Smooth muscle cell (in vitro differentiated cells): ENCODE data around the gene GPX3. TPM values are rescaled to one million over a fixed set of nuclear protein-coding genes. Genes with fewer than 3 reads are reported as not detected.

Source experiments
- DNase-seq: peaks from one replicate; lab custom pipeline; 2025; ENCODE audit not compliant: unreplicated experiment; lab: John Stamatoyannopoulos, UW
- H2AFZ ChIP-seq: fragments of 200-600 bp; sonication (generic); 2 replicates; pipeline ENCODE4 v1.6.0; 2016; ENCODE audit warnings: antibody characterized with exemption, low read depth, mild to moderate bottlenecking
- H3F3A ChIP-seq: fragments of 200-600 bp; sonication (generic); 2 replicates; pipeline ENCODE4 v1.6.0; 2017; ENCODE audit warnings: antibody characterized with exemption, low read depth
- H3K27ac ChIP-seq: fragments of 200-600 bp; sonication (generic); 2 replicates; pipeline ENCODE4 v1.5.1; 2016; ENCODE audit warnings: low read depth, mild to moderate bottlenecking
- H3K27me3 ChIP-seq: fragments of 200-600 bp; sonication (generic); 2 replicates; pipeline ENCODE4 v1.6.1; 2016; ENCODE audit warnings: low read depth, mild to moderate bottlenecking
- H3K36me3 ChIP-seq: fragments of 200-600 bp; sonication (generic); 2 replicates; pipeline ENCODE4 v1.5.1; 2016; ENCODE audit warnings: low read depth
- H3K4me1 ChIP-seq: fragments of 200-600 bp; sonication (generic); 2 replicates; pipeline ENCODE4 v1.5.1; 2016; ENCODE audit warnings: low read depth
- H3K4me2 ChIP-seq: fragments of 200-600 bp; sonication (generic); 2 replicates; pipeline ENCODE4 v1.6.0; 2016; ENCODE audit warnings: mild to moderate bottlenecking
- H3K4me3 ChIP-seq: fragments of 200-600 bp; sonication (generic); 2 replicates; pipeline ENCODE4 v1.5.1; 2016; ENCODE audit warnings: mild to moderate bottlenecking
- H3K79me2 ChIP-seq: fragments of 200-600 bp; sonication (generic); 2 replicates; pipeline ENCODE4 v1.6.0; 2016; ENCODE audit warnings: low read depth, mild to moderate bottlenecking
- H3K9ac ChIP-seq: fragments of 200-600 bp; sonication (generic); 2 replicates; pipeline ENCODE4 v1.6.0; 2016; ENCODE audit warnings: low read depth
- H3K9me3 ChIP-seq: fragments of 200-600 bp; sonication (generic); replicated peaks from 2 replicates; pipeline ENCODE4 v1.5.1; 2016; ENCODE audit warnings: low read depth
- H4K20me1 ChIP-seq: fragments of 200-600 bp; sonication (generic); 2 replicates; pipeline ENCODE4 v1.6.0; 2016; ENCODE audit warnings: low read depth
- WGBS: methylation state at CpG from one replicate; pipeline ENCODE4 v1.1.7; 2016; ENCODE audit warnings: low lambda C conversion rate; 5-methylcytosine and 5-hydroxymethylcytosine counted together
- polyA plus RNA-seq: library from polyadenylated mRNA; unstranded; fragments of >200 nt; fragmentation: Nextera tagmentation; extraction: Ambion mirVana; gene quantifications from 2 replicates; pipeline ENCODE4 v1.2.1, GENCODE V29; 2016
- total RNA-seq: library from RNA; depleted of rRNA; stranded (reverse); fragments of >200 nt; gene quantifications from 2 replicates; pipeline ENCODE4 v1.2.3, GENCODE V29; 2014
- TF ChIP-seq, protein P1 (sequence below): fragments of 200-600 bp; sonication (generic); IDR thresholded peaks from 2 replicates; pipeline ENCODE4 v1.5.1; 2017; ENCODE audit warnings: borderline replicate concordance, mild to moderate bottlenecking, antibody characterized with exemption; ENCODE audit not compliant: insufficient read depth, poor library complexity, severe bottlenecking

Gene GPX3
- total and polyA plus RNA-seq, 2 experiments from 2014 or later = 32.6 to 67.5 TPM

DNA sequence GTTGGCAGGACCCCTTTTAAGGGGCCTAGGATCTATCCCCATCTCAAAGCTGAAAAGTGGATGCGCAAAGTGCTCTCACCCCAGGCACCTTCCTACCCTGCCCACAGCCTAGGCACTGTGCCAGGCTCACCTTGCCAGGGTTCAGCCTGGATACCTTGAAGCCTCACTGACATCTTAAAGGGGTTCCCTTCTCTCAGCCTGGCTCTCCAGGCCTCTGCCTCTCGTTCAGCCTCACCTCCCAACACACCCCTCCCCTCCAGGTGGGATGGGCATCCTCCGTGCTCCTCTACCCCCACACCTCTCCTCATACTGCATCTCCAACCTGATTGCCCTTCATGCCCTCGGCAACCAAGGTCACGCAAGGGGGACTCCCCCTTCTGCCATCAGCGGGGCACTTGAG, 34.9 kb downstream of the GPX3 start:
- no peak overlapping the region for H3K4me2 ChIP-seq
- DNase-seq = no peak
- H3K9ac ChIP-seq = no peak overlapping the region
- no peaks in the 10 kb centered on the region for H3K27me3 ChIP-seq
- H3K79me2 ChIP-seq = no peaks in the 10 kb centered on the region
- H4K20me1 ChIP-seq = peaks cover 47% of the 10 kb centered on the region
- peaks cover 7% of the 10 kb centered on the region for H3K36me3 ChIP-seq
- no peak overlapping the region for H2AFZ ChIP-seq
- no peak overlapping the region for H3K4me3 ChIP-seq
- TF ChIP-seq, protein P1, sequence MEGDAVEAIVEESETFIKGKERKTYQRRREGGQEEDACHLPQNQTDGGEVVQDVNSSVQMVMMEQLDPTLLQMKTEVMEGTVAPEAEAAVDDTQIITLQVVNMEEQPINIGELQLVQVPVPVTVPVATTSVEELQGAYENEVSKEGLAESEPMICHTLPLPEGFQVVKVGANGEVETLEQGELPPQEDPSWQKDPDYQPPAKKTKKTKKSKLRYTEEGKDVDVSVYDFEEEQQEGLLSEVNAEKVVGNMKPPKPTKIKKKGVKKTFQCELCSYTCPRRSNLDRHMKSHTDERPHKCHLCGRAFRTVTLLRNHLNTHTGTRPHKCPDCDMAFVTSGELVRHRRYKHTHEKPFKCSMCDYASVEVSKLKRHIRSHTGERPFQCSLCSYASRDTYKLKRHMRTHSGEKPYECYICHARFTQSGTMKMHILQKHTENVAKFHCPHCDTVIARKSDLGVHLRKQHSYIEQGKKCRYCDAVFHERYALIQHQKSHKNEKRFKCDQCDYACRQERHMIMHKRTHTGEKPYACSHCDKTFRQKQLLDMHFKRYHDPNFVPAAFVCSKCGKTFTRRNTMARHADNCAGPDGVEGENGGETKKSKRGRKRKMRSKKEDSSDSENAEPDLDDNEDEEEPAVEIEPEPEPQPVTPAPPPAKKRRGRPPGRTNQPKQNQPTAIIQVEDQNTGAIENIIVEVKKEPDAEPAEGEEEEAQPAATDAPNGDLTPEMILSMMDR = no peak
- WGBS = 97% methylated on average over 6 of the region's 6 CpGs
- H3F3A ChIP-seq = no peaks in the 10 kb centered on the region
- H3K4me1 ChIP-seq = no peaks in the 10 kb centered on the region
- H3K27ac ChIP-seq = no peak overlapping the region
- no peaks in the 10 kb centered on the region for H3K9me3 ChIP-seq

DNA sequence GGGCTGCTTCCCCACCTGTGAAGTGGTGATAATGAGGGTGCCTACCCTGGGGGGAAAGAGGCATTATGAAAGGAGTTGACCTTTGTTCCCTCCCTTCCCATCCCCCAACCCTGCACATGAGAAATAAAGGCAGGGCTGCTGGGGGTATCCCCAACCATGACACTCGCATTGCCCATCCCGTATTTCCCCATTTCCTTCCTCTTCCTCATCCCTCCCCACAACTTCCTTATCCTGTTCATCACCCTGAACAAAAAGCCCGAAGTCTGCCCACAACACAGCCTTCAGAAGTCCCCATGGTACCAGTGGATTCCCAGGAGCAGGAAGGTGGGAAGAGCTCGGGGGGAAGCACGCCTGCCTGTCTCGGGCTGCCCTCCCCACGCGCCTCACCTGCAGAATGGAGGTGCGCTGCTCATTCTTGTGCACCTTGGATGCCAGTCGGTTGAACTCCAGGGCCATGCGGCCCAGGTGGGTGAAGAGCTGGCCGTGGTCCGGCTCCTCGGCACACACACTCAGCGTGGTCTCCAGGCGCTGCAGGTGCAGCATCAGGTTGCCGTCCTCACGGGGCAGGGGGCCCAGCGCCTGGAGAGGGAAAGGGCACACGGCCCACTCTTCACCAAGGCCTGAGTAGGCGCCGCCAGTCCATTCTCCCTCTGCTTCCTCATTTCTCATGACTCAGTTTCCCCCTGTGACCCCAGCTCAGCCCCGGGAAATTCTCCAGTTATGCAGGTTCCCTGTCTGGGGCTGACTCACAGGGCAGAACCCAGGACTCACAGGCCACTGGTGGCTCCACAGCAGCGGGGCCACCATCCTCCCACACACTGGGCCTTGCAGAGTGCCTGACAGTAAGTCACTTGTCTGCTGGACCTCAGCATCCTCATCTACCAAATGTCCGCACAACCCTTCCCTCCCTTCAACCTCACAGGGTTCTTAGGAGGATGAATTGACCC, 36.3 kb downstream of the GPX3 start:
- no peak for DNase-seq
- Histone ChIP-seq H3K27ac (no peak overlapping the region), H3K36me3 (peaks cover 2% of the 10 kb centered on the region), H3K79me2 (no peaks in the 10 kb centered on the region), H3K9ac (no peak overlapping the region), H2AFZ (no peak overlapping the region), H4K20me1 (peaks cover 45% of the 10 kb centered on the region), H3F3A (no peaks in the 10 kb centered on the region), H3K4me3 (no peak overlapping the region), H3K9me3 (no peaks in the 10 kb centered on the region), H3K4me1 (no peaks in the 10 kb centered on the region), H3K4me2 (no peak overlapping the region), H3K27me3 (no peaks in the 10 kb centered on the region)
- TF ChIP-seq, protein P1 = no peak
- WGBS = 96% methylated on average over 25 of the region's 25 CpGs

DNA sequence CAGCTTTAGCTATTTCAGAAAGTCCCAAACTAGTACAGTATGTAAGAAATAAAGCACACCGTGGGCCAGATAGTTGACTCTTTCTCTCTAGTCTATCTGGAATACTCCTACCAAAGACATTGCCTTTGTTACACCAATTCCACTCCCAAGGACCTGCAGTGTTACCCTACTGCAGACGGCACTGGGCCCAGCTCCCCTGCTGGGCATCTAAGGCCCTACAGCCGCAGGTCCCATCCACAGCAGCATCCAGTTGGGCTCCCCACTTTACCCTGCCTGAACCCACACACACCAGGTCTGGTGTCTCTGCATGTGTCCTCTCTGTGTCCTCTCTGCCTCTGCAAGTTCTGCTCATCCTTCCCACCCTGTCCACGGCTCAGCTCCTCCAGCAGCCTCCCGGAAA, 37.9 kb downstream of the GPX3 start:
- Histone ChIP-seq H3K36me3 (peaks cover 6% of the 10 kb centered on the region), H3K4me3 (no peak overlapping the region), H3F3A (no peaks in the 10 kb centered on the region), H2AFZ (no peak overlapping the region), H3K9ac (no peak overlapping the region), H3K27me3 (no peaks in the 10 kb centered on the region), H4K20me1 (peaks cover 59% of the 10 kb centered on the region), H3K79me2 (peaks cover 3% of the 10 kb centered on the region), H3K4me2 (no peak overlapping the region), H3K4me1 (peaks cover under 1% of the 10 kb centered on the region), H3K27ac (no peak overlapping the region), H3K9me3 (no peaks in the 10 kb centered on the region)
- TF ChIP-seq, protein P1 = no peak
- no peak for DNase-seq
- WGBS = 92% methylated on average over 5 of the region's 5 CpGs
